ENCODE results near the gene TRIM67.

Gene TRIM67

GRCh38 chr1:231201375-231201978, 39.6 kb downstream of the TRIM67 start:
- no peak overlapping the region for H3K4me3 ChIP-seq (ENCODE audit: low read depth, low read length)
- TF ChIP-seq CTCF (IDR thresholded peaks at IDR 0.05; ENCODE audit: insufficient read depth, low read depth, low read length, missing control alignments): no peak
- no peak for DNase-seq (ENCODE audit: low read depth)

GRCh38 chr1:231201979-231202633, 40.2 kb downstream of the TRIM67 start:
- no peak overlapping the region for H3K4me3 ChIP-seq (ENCODE audit: low read depth, low read length)
- TF ChIP-seq CTCF (IDR thresholded peaks at IDR 0.05; ENCODE audit: insufficient read depth, low read depth, low read length, missing control alignments): no peak
- DNase-seq (ENCODE audit: low read depth): no peak

- no peak for TF ChIP-seq CTCF (IDR thresholded peaks at IDR 0.05; ENCODE audit: insufficient read depth, low read depth, low read length, missing control alignments)
- H3K4me3 ChIP-seq (ENCODE audit: low read depth, low read length): no peak overlapping the region
Observed at GRCh38 chr1:231203259-231204057, 41.6 kb downstream of the TRIM67 start.

GRCh38 chr1:231206856-231207255, 45.0 kb downstream of the TRIM67 start:
- DNase-seq (ENCODE audit: low read depth): no peak
- no peak for TF ChIP-seq CTCF (IDR thresholded peaks at IDR 0.05; ENCODE audit: insufficient read depth, low read depth, low read length, missing control alignments)
- H3K4me3 ChIP-seq (ENCODE audit: low read depth, low read length): no peak overlapping the region

More at GRCh38 chr1:231203259-231204057, 41.6 kb downstream of the TRIM67 start:
- DNase-seq (ENCODE audit: low read depth): no peak

GRCh38 chr1:231207437-231207836, 45.6 kb downstream of the TRIM67 start:
- DNase-seq (ENCODE audit: low read depth): no peak
- no peak for TF ChIP-seq CTCF (IDR thresholded peaks at IDR 0.05; ENCODE audit: insufficient read depth, low read depth, low read length, missing control alignments)
- H3K4me3 ChIP-seq (ENCODE audit: low read depth, low read length): no peak overlapping the region

GRCh38 chr1:231208980-231209379, 47.1 kb downstream of the TRIM67 start:
- H3K4me3 ChIP-seq (ENCODE audit: low read depth, low read length): no peak overlapping the region
- no peak for DNase-seq (ENCODE audit: low read depth)
- no peak for TF ChIP-seq CTCF (IDR thresholded peaks at IDR 0.05; ENCODE audit: insufficient read depth, low read depth, low read length, missing control alignments)

Data from GM12865 (cell line).